ENCODE data around the gene TBC1D1. TPM values are rescaled to one million over a fixed set of nuclear protein-coding genes. Genes with fewer than 3 reads are reported as not detected.

Gene TBC1D1
- total RNA-seq, 1 experiment from 2014 or later: 56.0 TPM

DNA sequence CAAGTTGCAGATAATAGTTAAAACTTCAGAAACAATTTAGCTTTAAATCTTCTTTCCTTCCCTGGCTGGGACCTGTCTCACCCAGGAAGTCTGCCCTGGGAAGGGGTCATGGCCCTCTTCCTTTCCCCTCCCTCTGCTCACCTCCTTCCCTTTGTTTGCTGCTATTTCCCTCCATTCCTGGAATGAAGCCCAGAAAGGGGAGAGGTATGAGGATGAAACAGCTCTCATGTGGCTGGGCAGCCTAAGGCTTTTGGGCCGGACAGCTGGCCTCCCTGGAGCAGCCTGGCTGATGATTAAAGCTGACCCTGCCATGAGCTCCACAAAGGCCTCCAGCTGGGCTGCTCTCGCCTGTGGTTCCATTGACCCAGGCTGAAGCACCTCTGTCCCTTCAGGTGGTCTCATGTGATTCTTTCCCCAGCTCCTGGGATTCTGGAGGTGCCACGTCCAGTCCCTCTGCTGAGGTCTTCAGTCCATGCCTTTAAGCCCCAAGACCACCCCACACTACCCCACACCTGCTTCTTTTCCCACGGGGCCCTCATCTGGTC is 271.4 kb downstream of the TBC1D1 start:
- ChIA-PET POLR2A (no interaction called here), CTCF (no interaction called here)
- in situ Hi-C loops (cut with HindIII; ENCODE audit: low pct_unique_long_range_greater_than_20kb, low sequenced_read_pairs): no loop called here
- TF ChIP-seq TCF7L2 (IDR thresholded peaks at IDR 0.05; ENCODE audit: low read depth, low read length): peak; percentile 91
- TF ChIP-seq, protein P1, sequence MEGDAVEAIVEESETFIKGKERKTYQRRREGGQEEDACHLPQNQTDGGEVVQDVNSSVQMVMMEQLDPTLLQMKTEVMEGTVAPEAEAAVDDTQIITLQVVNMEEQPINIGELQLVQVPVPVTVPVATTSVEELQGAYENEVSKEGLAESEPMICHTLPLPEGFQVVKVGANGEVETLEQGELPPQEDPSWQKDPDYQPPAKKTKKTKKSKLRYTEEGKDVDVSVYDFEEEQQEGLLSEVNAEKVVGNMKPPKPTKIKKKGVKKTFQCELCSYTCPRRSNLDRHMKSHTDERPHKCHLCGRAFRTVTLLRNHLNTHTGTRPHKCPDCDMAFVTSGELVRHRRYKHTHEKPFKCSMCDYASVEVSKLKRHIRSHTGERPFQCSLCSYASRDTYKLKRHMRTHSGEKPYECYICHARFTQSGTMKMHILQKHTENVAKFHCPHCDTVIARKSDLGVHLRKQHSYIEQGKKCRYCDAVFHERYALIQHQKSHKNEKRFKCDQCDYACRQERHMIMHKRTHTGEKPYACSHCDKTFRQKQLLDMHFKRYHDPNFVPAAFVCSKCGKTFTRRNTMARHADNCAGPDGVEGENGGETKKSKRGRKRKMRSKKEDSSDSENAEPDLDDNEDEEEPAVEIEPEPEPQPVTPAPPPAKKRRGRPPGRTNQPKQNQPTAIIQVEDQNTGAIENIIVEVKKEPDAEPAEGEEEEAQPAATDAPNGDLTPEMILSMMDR (IDR thresholded peaks at IDR 0.05): no peak
- Histone ChIP-seq H3K4me3 (ENCODE audit: low read depth in 2 of 2, low read length in 2 of 2) (no peak overlapping the region), H3K27ac (ENCODE audit: low read length) (no peak overlapping the region), H3K27me3 (ENCODE audit: control insufficient read depth, insufficient read depth, low read length) (no peaks in the 10 kb centered on the region), H3K36me3 (ENCODE audit: control insufficient read depth, insufficient read depth, low read length) (no peaks in the 10 kb centered on the region), H3K9me3 (ENCODE audit: control insufficient read depth, insufficient read depth, low read depth, low read length) (peaks cover 5% of the 10 kb centered on the region; the same call in 1 of the 2 replicates), H3K4me1 (ENCODE audit: control insufficient read depth, insufficient read depth, low read length) (no peaks in the 10 kb centered on the region; the same call in 1 of the 2 replicates)
- DNase-seq (ENCODE audit: low read depth, low spot score): no peak
- intact Hi-C loops (cut with micrococcal nuclease; ENCODE audit: unreplicated experiment): no loop called here
- no TSS peak for BruUV-seq (replicated peaks)
- peak; percentile 68; the same call in 1 of the 2 replicates for ATAC-seq

GRCh38 chr4:38163216-38164006 is 272.5 kb downstream of the TBC1D1 start:
- no peaks in the 10 kb centered on the region for H3K36me3 ChIP-seq (ENCODE audit: control insufficient read depth, insufficient read depth, low read length)
- H3K27me3 ChIP-seq (ENCODE audit: control insufficient read depth, insufficient read depth, low read length): no peaks in the 10 kb centered on the region
- H3K27ac ChIP-seq (ENCODE audit: low read length): no peak overlapping the region
- ChIA-PET CTCF (no interaction called here), POLR2A (no interaction called here)
- intact Hi-C loops (cut with micrococcal nuclease; ENCODE audit: unreplicated experiment) (no loop called here), in situ Hi-C loops (cut with HindIII; ENCODE audit: low pct_unique_long_range_greater_than_20kb, low sequenced_read_pairs) (no loop called here)
- H3K4me1 ChIP-seq (ENCODE audit: control insufficient read depth, insufficient read depth, low read length): no peaks in the 10 kb centered on the region; the same call in 1 of the 2 replicates
- peaks cover 5% of the 10 kb centered on the region; the same call in 1 of the 2 replicates for H3K9me3 ChIP-seq (ENCODE audit: control insufficient read depth, insufficient read depth, low read depth, low read length)
- ATAC-seq (no peak), DNase-seq (ENCODE audit: low read depth, low spot score) (no peak)
- no TSS peak for BruUV-seq (replicated peaks)
- H3K4me3 ChIP-seq (ENCODE audit: low read depth in 2 of 2, low read length in 2 of 2): no peak overlapping the region
- TF ChIP-seq, protein P2, sequence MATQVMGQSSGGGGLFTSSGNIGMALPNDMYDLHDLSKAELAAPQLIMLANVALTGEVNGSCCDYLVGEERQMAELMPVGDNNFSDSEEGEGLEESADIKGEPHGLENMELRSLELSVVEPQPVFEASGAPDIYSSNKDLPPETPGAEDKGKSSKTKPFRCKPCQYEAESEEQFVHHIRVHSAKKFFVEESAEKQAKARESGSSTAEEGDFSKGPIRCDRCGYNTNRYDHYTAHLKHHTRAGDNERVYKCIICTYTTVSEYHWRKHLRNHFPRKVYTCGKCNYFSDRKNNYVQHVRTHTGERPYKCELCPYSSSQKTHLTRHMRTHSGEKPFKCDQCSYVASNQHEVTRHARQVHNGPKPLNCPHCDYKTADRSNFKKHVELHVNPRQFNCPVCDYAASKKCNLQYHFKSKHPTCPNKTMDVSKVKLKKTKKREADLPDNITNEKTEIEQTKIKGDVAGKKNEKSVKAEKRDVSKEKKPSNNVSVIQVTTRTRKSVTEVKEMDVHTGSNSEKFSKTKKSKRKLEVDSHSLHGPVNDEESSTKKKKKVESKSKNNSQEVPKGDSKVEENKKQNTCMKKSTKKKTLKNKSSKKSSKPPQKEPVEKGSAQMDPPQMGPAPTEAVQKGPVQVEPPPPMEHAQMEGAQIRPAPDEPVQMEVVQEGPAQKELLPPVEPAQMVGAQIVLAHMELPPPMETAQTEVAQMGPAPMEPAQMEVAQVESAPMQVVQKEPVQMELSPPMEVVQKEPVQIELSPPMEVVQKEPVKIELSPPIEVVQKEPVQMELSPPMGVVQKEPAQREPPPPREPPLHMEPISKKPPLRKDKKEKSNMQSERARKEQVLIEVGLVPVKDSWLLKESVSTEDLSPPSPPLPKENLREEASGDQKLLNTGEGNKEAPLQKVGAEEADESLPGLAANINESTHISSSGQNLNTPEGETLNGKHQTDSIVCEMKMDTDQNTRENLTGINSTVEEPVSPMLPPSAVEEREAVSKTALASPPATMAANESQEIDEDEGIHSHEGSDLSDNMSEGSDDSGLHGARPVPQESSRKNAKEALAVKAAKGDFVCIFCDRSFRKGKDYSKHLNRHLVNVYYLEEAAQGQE (IDR thresholded peaks at IDR 0.05; ENCODE audit: insufficient read depth in 1 of 2, low read depth in 2 of 2, low read length in 1 of 2): no peak
- TF ChIP-seq, protein P1 (IDR thresholded peaks at IDR 0.05): no peak
- TF ChIP-seq TCF7L2 (IDR thresholded peaks at IDR 0.05; ENCODE audit: low read depth, low read length) (no peak), SIN3A (IDR thresholded peaks at IDR 0.05; ENCODE audit: borderline replicate concordance, insufficient read depth, low read depth, low read length) (no peak), POLR2AphosphoS5 (IDR thresholded peaks at IDR 0.05; ENCODE audit: low read depth, low read length) (no peak)
